OCI-LY7 (cell line): ENCODE data around the gene MCTP2.

Experiments
- CTCF ChIP-seq: fragments of 200-600 bp; sonication (generic); conservative IDR thresholded peaks from 2 replicates; pipeline ENCODE4 v1.5.1; 2014; ENCODE audit warnings: mild to moderate bottlenecking, antibody characterized with exemption, low read length, moderate library complexity, mixed read lengths
- EZH2phosphoT487 ChIP-seq: fragments of 200-600 bp; sonication (generic); IDR thresholded peaks from 2 replicates; pipeline ENCODE4 v1.6.1; 2018; ENCODE audit warnings: low read depth, borderline replicate concordance, mild to moderate bottlenecking, mixed run types, antibody characterized with exemption, low read length, moderate library complexity, mixed read lengths

DNA sequence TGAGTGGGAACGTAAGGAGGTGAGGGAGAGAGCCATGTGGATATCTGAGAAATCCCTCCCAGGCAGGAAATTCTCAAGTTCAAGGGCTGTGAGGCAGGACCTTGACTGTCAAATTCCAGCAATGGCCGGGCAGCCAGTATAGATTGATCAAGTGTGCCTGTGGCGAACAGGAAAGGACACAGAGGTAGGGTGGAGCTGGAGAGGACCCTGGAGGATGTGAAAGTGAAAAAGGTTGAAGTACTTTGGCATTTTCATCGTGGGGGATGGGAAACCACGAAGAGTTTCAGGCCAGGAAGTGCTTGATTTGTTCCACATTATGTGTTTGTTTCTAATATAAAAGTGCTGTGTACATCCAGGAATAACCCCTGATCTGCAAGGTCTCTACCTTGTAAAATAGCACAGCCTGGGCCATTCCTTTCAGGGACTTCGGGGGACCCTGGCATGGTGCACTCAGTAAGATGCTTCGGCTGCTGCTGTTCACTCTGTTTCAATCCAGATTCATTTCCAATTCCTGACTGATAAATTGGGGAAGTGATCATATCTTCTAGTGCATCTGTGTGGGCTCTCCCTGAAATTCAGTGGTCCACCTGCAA is 156.6 kb downstream of the MCTP2 start:
- TF ChIP-seq CTCF (0 out of 2 replicates have a peak, but pooled peaks have one; percentile 8), EZH2phosphoT487 (no peak)
